ENCODE results near the gene ADGRB3.

GRCh38 chr6:68993911-68994310 is 358.8 kb downstream of the ADGRB3 start:
- TF ChIP-seq, protein P1, sequence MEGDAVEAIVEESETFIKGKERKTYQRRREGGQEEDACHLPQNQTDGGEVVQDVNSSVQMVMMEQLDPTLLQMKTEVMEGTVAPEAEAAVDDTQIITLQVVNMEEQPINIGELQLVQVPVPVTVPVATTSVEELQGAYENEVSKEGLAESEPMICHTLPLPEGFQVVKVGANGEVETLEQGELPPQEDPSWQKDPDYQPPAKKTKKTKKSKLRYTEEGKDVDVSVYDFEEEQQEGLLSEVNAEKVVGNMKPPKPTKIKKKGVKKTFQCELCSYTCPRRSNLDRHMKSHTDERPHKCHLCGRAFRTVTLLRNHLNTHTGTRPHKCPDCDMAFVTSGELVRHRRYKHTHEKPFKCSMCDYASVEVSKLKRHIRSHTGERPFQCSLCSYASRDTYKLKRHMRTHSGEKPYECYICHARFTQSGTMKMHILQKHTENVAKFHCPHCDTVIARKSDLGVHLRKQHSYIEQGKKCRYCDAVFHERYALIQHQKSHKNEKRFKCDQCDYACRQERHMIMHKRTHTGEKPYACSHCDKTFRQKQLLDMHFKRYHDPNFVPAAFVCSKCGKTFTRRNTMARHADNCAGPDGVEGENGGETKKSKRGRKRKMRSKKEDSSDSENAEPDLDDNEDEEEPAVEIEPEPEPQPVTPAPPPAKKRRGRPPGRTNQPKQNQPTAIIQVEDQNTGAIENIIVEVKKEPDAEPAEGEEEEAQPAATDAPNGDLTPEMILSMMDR (IDR thresholded peaks at IDR 0.05 in 8 of 11, conservative IDR thresholded peaks at IDR 0.05 in 3 of 11): no peak
- no peak for TF ChIP-seq POLR2A (IDR thresholded peaks at IDR 0.05)

Data from spleen (tissue), 7 donors.